ENCODE data around the gene TRPM3. TPM values are rescaled to one million over a fixed set of nuclear protein-coding genes. Genes with fewer than 3 reads are reported as not detected.

TRPM3 gene
- total RNA-seq, 4 donors from 2014 or later, result 0.07 to 0.66 TPM; not detected in 2

- no peaks in the 10 kb centered on the region for H3K36me3 ChIP-seq
- H3K27ac ChIP-seq, result no peak overlapping the region
- H3K9me3 ChIP-seq, result no peaks in the 10 kb centered on the region
- no peaks in the 10 kb centered on the region for H3K27me3 ChIP-seq
- TF ChIP-seq CTCF (IDR thresholded peaks at IDR 0.05 in 4 of 5, conservative IDR thresholded peaks at IDR 0.05 in 1 of 5) (no peak), POLR2A (IDR thresholded peaks at IDR 0.05) (no peak)
- DNase-seq, result no peak
- ATAC-seq, result no peak
- in situ Hi-C loops (cut with MboI; ENCODE audit: low sequenced_read_pairs in 4 of 4) (no loop called here), intact Hi-C loops (cut with DNase I; ENCODE audit: low total_unique reads) (no loop called here)
- no peak overlapping the region for H3K4me3 ChIP-seq
- no peaks in the 10 kb centered on the region for H3K4me1 ChIP-seq
These were observed 171.2 kb downstream of the TRPM3 start for GRCh38 chr9:70950270-70950669.

GRCh38 chr9:70949239-70949638, 172.2 kb downstream of the TRPM3 start:
- H3K4me1 ChIP-seq, result no peaks in the 10 kb centered on the region
- in situ Hi-C loops (cut with MboI; ENCODE audit: low sequenced_read_pairs in 4 of 4), result no loop called here
- DNase-seq, result no peak
- intact Hi-C loops (cut with DNase I; ENCODE audit: low total_unique reads), result no loop called here
- no peaks in the 10 kb centered on the region for H3K36me3 ChIP-seq
- no peak for ATAC-seq
- TF ChIP-seq CTCF (IDR thresholded peaks at IDR 0.05 in 4 of 5, conservative IDR thresholded peaks at IDR 0.05 in 1 of 5) (no peak), POLR2A (IDR thresholded peaks at IDR 0.05) (no peak)
- no peaks in the 10 kb centered on the region for H3K27me3 ChIP-seq
- H3K9me3 ChIP-seq, result no peaks in the 10 kb centered on the region
- H3K27ac ChIP-seq, result no peak overlapping the region
- H3K4me3 ChIP-seq, result no peak overlapping the region

- H3K9me3 ChIP-seq, result no peaks in the 10 kb centered on the region
- ATAC-seq (no peak), DNase-seq (no peak)
- no peak overlapping the region for H3K4me3 ChIP-seq
- intact Hi-C loops (cut with DNase I; ENCODE audit: low total_unique reads), result no loop called here
- H3K4me1 ChIP-seq, result no peaks in the 10 kb centered on the region
- H3K36me3 ChIP-seq, result no peaks in the 10 kb centered on the region
- no peak overlapping the region for H3K27ac ChIP-seq
- no peaks in the 10 kb centered on the region for H3K27me3 ChIP-seq
- in situ Hi-C loops (cut with MboI; ENCODE audit: low sequenced_read_pairs in 4 of 4), result no loop called here
- TF ChIP-seq CTCF (IDR thresholded peaks at IDR 0.05 in 4 of 5, conservative IDR thresholded peaks at IDR 0.05 in 1 of 5) (no peak), POLR2A (IDR thresholded peaks at IDR 0.05) (no peak)
These were observed 172.7 kb downstream of the TRPM3 start for GRCh38 chr9:70948744-70949143.

- DNase-seq (no peak), ATAC-seq (no peak)
- H3K27me3 ChIP-seq, result no peaks in the 10 kb centered on the region
- in situ Hi-C loops (cut with MboI; ENCODE audit: low sequenced_read_pairs in 4 of 4) (no loop called here), intact Hi-C loops (cut with DNase I; ENCODE audit: low total_unique reads) (no loop called here)
- no peaks in the 10 kb centered on the region for H3K36me3 ChIP-seq
- no peaks in the 10 kb centered on the region for H3K9me3 ChIP-seq
- H3K27ac ChIP-seq, result no peak overlapping the region
- no peak overlapping the region for H3K4me3 ChIP-seq
- no peaks in the 10 kb centered on the region for H3K4me1 ChIP-seq
- TF ChIP-seq CTCF (IDR thresholded peaks at IDR 0.05 in 4 of 5, conservative IDR thresholded peaks at IDR 0.05 in 1 of 5), result no peak
These were observed 173.9 kb downstream of the TRPM3 start for GRCh38 chr9:70947511-70947910.

GRCh38 chr9:70947086-70947485, 174.3 kb downstream of the TRPM3 start:
- intact Hi-C loops (cut with DNase I; ENCODE audit: low total_unique reads) (no loop called here), in situ Hi-C loops (cut with MboI; ENCODE audit: low sequenced_read_pairs in 4 of 4) (no loop called here)
- no peak overlapping the region for H3K27ac ChIP-seq
- no peak for ATAC-seq
- H3K27me3 ChIP-seq, result no peaks in the 10 kb centered on the region
- H3K36me3 ChIP-seq, result no peaks in the 10 kb centered on the region
- no peak for TF ChIP-seq POLR2A (IDR thresholded peaks at IDR 0.05)
- no peak for TF ChIP-seq CTCF (IDR thresholded peaks at IDR 0.05 in 4 of 5, conservative IDR thresholded peaks at IDR 0.05 in 1 of 5)
- no peak for DNase-seq
- no peaks in the 10 kb centered on the region for H3K9me3 ChIP-seq
- no peak overlapping the region for H3K4me3 ChIP-seq
- H3K4me1 ChIP-seq, result no peaks in the 10 kb centered on the region

Measured in gastrocnemius medialis (tissue), 4 donors.